HG02870 (cell line): Measurements from ENCODE around the gene CYFIP2.
"Not testable (repeated sequence)": the region's sequence is repeated elsewhere in the genome, so short reads cannot be mapped to it uniquely, and the experiment has no call there.

Experiments
- ATAC-seq: cut with Tn5 transposase; IDR thresholded peaks from one replicate; pipeline ENCODE4 v1.9.1; 2021; ENCODE audit warnings: mild to moderate bottlenecking, moderate library complexity; ENCODE audit not compliant: unreplicated experiment

The CYFIP2 gene

GRCh38 chr5:157387041-157387563 is 121.2 kb downstream of the CYFIP2 start:
- ATAC-seq, result no peak

- ATAC-seq, result no peak
These were observed 121.8 kb downstream of the CYFIP2 start for GRCh38 chr5:157387683-157388093.

- ATAC-seq, result no peak
These were observed 122.3 kb downstream of the CYFIP2 start for GRCh38 chr5:157388111-157388710.

GRCh38 chr5:157389103-157389502 is 123.2 kb downstream of the CYFIP2 start:
- no peak for ATAC-seq

- no peak for ATAC-seq
These were observed 124.2 kb downstream of the CYFIP2 start for GRCh38 chr5:157390133-157390532.

GRCh38 chr5:157390551-157391297 is 124.8 kb downstream of the CYFIP2 start:
- no peak for ATAC-seq

- ATAC-seq, result no peak
These were observed 132.4 kb downstream of the CYFIP2 start for GRCh38 chr5:157398305-157398704.

- ATAC-seq, result no peak
These were observed 135.0 kb downstream of the CYFIP2 start for GRCh38 chr5:157400741-157401495.

- ATAC-seq, result no peak
These were observed 149.9 kb downstream of the CYFIP2 start for GRCh38 chr5:157415838-157416237.

- not testable (repeated sequence) for ATAC-seq
These were observed 153.6 kb downstream of the CYFIP2 start for GRCh38 chr5:157419521-157419920.

- ATAC-seq, result not testable (repeated sequence)
These were observed 164.0 kb downstream of the CYFIP2 start for GRCh38 chr5:157429920-157430319.

- ATAC-seq, result no peak
These were observed 165.7 kb downstream of the CYFIP2 start for GRCh38 chr5:157431544-157432200.

- no peak for ATAC-seq
These were observed 168.2 kb downstream of the CYFIP2 start for GRCh38 chr5:157434096-157434495.

GRCh38 chr5:157443041-157443549 is 177.2 kb downstream of the CYFIP2 start:
- ATAC-seq, result no peak

- no peak for ATAC-seq
These were observed 178.3 kb downstream of the CYFIP2 start for GRCh38 chr5:157444224-157444623.
